Measurements from ENCODE around the gene IRF6. TPM values are rescaled to one million over a fixed set of nuclear protein-coding genes. Genes with fewer than 3 reads are reported as not detected.

Gene IRF6
- total RNA-seq, 2 experiments from 2014 or later: 1.2 TPM

- CTCF ChIA-PET: interaction anchor here (1.0 kb wide), 1 partner anchor 8 kb away, joined by 3 read pairs; no protein-coding TSS in a partner anchor
- TF ChIP-seq, protein P1, sequence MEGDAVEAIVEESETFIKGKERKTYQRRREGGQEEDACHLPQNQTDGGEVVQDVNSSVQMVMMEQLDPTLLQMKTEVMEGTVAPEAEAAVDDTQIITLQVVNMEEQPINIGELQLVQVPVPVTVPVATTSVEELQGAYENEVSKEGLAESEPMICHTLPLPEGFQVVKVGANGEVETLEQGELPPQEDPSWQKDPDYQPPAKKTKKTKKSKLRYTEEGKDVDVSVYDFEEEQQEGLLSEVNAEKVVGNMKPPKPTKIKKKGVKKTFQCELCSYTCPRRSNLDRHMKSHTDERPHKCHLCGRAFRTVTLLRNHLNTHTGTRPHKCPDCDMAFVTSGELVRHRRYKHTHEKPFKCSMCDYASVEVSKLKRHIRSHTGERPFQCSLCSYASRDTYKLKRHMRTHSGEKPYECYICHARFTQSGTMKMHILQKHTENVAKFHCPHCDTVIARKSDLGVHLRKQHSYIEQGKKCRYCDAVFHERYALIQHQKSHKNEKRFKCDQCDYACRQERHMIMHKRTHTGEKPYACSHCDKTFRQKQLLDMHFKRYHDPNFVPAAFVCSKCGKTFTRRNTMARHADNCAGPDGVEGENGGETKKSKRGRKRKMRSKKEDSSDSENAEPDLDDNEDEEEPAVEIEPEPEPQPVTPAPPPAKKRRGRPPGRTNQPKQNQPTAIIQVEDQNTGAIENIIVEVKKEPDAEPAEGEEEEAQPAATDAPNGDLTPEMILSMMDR (IDR thresholded peaks at IDR 0.05): no peak
Observed at GRCh38 chr1:209777587-209777986, 28.4 kb downstream of the IRF6 start.

DNA sequence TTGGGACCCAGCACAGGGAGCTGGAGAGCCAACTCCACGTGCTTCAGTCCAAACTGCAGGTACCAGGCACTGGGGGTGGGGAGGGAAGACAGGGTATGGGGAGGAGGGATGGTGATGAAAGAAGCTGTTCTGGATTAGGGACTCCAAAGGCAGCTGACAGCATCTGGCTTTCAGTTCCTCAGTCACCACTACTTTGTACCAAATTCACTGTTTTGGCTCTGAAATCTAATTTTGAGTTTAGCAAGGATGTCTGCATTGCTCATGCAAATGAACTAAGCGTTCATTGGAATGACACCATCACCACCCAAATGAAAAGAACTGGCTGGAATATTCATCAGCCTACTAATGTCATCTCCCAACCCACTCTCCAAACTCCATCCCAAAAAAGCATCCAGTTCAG lies 30.3 kb downstream of the IRF6 start:
- ATAC-seq (no peak), DNase-seq (no peak)
- H3K36me3 Mint-ChIP-seq (ENCODE audit: low read depth): peaks cover 70% of the 10 kb centered on the region
- no peak overlapping the region for H3K4me3 Mint-ChIP-seq
- H3K27me3 Mint-ChIP-seq: no peaks in the 10 kb centered on the region
- no peaks in the 10 kb centered on the region for H3K9me3 Mint-ChIP-seq
- intact Hi-C loops (cut with micrococcal nuclease): no loop called here
- H3K27ac Mint-ChIP-seq: peak overlapping the region; percentile 80
- ChIA-PET POLR2A (interaction anchor here (1.1 to 5.2 kb wide), 6 partner anchors 8 to 40 kb away, joined by 3 to 67 read pairs (median 13); partner anchors contain the start of genes C1orf74 and TRAF3IP3), CTCF (interaction anchor here (1.7 kb wide), 1 partner anchor 47 kb away, joined by 8 read pairs; no protein-coding TSS in a partner anchor)
- H3K4me1 Mint-ChIP-seq (ENCODE audit: low read depth): peaks cover 51% of the 10 kb centered on the region
- TF ChIP-seq, protein P1 (IDR thresholded peaks at IDR 0.05): no peak

More at GRCh38 chr1:209777587-209777986, 28.4 kb downstream of the IRF6 start:
- POLR2A ChIA-PET: interaction anchor here (1.0 to 5.5 kb wide), 2 partner anchors 9 to 27 kb away, joined by 4 to 45 read pairs; no protein-coding TSS in a partner anchor
- no peaks in the 10 kb centered on the region for H3K27me3 Mint-ChIP-seq
- H3K9me3 Mint-ChIP-seq: no peaks in the 10 kb centered on the region
- DNase-seq (no peak), ATAC-seq (no peak)
- H3K4me3 Mint-ChIP-seq: no peak overlapping the region
- H3K36me3 Mint-ChIP-seq (ENCODE audit: low read depth): peaks cover 84% of the 10 kb centered on the region
- peak overlapping the region; percentile 63 for H3K27ac Mint-ChIP-seq
- intact Hi-C loops (cut with micrococcal nuclease): no loop called here
- H3K4me1 Mint-ChIP-seq (ENCODE audit: low read depth): peaks cover 55% of the 10 kb centered on the region

GRCh38 chr1:209774592-209774991 lies 31.4 kb downstream of the IRF6 start:
- intact Hi-C loops (cut with micrococcal nuclease): no loop called here
- no peak for DNase-seq
- ChIA-PET POLR2A (interaction anchor here (1.0 to 5.2 kb wide), 9 partner anchors 9 to 63 kb away, joined by 3 to 67 read pairs (median 9); partner anchors contain the start of genes C1orf74, TRAF3IP3 and UTP25), CTCF (interaction anchor here (1.0 to 2.2 kb wide), 8 partner anchors 9 to 55 kb away, joined by 3 to 8 read pairs (median 3); partner anchors contain the start of genes C1orf74, IRF6 and UTP25)
- Mint-ChIP-seq H3K4me1 (ENCODE audit: low read depth) (peaks cover 44% of the 10 kb centered on the region), H3K27ac (peak overlapping the region; percentile 80), H3K4me3 (no peak overlapping the region), H3K36me3 (ENCODE audit: low read depth) (peaks cover 61% of the 10 kb centered on the region), H3K9me3 (no peaks in the 10 kb centered on the region), H3K27me3 (no peaks in the 10 kb centered on the region)
- TF ChIP-seq, protein P1 (IDR thresholded peaks at IDR 0.05): no peak
- ATAC-seq: no peak

- intact Hi-C loops (cut with micrococcal nuclease): no loop called here
- no peak overlapping the region for H3K27ac Mint-ChIP-seq
- no peaks in the 10 kb centered on the region for H3K27me3 Mint-ChIP-seq
- no peak for DNase-seq
- H3K9me3 Mint-ChIP-seq: no peaks in the 10 kb centered on the region
- ATAC-seq: no peak
- no peak overlapping the region for H3K4me3 Mint-ChIP-seq
- TF ChIP-seq, protein P1 (IDR thresholded peaks at IDR 0.05): no peak
- CTCF ChIA-PET: interaction anchor here (1.0 to 2.2 kb wide), 3 partner anchors 12 to 51 kb away, joined by 3 to 15 read pairs (median 7); partner anchors contain the start of gene C1orf74
- peaks cover 38% of the 10 kb centered on the region for H3K36me3 Mint-ChIP-seq (ENCODE audit: low read depth)
- POLR2A ChIA-PET: interaction anchor here (0.8 to 5.2 kb wide), 9 partner anchors 9 to 55 kb away, joined by 3 to 67 read pairs (median 11); partner anchors contain the start of genes C1orf74, TRAF3IP3 and UTP25
- H3K4me1 Mint-ChIP-seq (ENCODE audit: low read depth): peaks cover 38% of the 10 kb centered on the region
Observed at GRCh38 chr1:209772126-209772525, 33.8 kb downstream of the IRF6 start.

Data from activated CD8-positive, alpha-beta T cell treated with anti-CD3 and anti-CD28 coated beads for 36 hours (primary cell).